SK-MEL-5 (cell line): ENCODE measurements around the gene SYNGR3. TPM values are rescaled to one million over a fixed set of nuclear protein-coding genes. Genes with fewer than 3 reads are reported as not detected.
A peak's percentile ranks its signal among the peaks of the same experiment; 100 is the strongest.

Experiments
- DNase-seq: peaks from one replicate; pipeline ENCODE4 v3.0.0-alpha.2; 2016; ENCODE audit warnings: low read depth, low spot score
- in situ Hi-C: cut with HindIII; loops from 2 replicates; pipeline ENCODE4 v1.10.0; 2016; ENCODE audit warnings: low sequenced_read_pairs, high pct_unique_total_duplicates, low pct_unique_long_range_greater_than_20kb
- total RNA-seq: library from RNA; depleted of rRNA; stranded (reverse); fragments of >200 nt; shearing (Covaris generic); gene quantifications from 2 replicates; pipeline ENCODE4 v1.2.3, GENCODE V29; 2014

Gene SYNGR3
- total RNA-seq, 1 experiment from 2014 or later = 0.37 TPM

DNA sequence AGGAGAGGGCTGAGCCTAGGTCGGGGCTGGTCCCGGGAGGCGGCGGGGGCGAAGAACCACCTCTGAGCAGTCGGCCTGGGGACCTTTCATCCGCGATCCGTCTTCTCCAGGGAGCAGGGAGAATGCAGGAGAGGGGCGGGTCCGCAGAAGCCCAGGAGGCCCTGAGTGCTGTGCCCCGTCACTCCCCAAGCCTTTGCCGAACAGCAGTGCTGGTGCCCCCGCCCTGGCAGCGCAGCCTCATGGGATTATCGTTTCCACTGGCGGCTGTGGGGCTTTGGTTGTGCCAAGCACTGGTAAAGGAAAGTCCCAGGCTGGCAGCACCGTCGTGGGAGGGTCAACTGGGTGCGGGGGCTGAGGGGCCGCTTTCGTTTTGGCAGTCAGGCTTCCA lies 17.3 kb upstream of the SYNGR3 start:
- in situ Hi-C loops = no loop called here
- peak; percentile 20 for DNase-seq

DNA sequence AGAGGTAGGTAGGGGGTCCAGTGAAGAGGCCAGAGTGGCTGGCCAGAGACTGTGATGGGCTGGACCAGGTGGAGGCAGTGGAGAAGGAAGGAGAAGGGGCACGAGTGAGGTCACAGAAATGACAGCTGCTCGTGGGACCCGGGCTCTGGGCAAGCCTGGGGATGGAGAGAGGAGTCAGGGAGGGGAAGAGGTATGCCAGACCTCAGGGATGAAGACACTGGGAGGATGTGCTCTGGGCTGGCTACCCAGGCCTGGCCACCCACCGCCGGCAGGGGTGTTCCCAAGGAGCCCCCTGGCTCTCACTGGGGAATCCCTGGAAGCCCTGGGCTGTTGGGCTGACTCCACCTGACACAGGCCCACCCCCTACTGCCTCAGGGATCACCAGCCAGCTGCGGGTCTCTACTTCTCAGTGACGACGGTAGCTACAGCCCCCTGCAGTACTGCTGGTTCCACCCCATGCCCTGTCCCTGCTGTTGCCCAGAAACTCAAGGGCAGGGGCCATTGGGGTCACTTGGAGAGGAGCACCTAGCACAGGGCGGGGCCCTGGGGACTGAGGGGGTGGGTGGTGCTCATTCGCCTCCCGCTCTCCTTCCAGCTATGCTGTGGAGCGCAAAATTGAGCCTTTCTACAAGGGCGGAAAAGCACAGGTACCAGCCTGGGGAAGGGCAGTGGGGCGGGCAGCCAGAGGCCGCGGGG lies 16.2 kb upstream of the SYNGR3 start:
- no peak for DNase-seq
- in situ Hi-C loops = no loop called here

GRCh38 chr16:1974157-1975070 lies 15.4 kb upstream of the SYNGR3 start:
- DNase-seq = no peak
- in situ Hi-C loops = no loop called here

- no peak for DNase-seq
- in situ Hi-C loops = no loop called here
These were observed 14.1 kb upstream of the SYNGR3 start for GRCh38 chr16:1975432-1976215.

DNA sequence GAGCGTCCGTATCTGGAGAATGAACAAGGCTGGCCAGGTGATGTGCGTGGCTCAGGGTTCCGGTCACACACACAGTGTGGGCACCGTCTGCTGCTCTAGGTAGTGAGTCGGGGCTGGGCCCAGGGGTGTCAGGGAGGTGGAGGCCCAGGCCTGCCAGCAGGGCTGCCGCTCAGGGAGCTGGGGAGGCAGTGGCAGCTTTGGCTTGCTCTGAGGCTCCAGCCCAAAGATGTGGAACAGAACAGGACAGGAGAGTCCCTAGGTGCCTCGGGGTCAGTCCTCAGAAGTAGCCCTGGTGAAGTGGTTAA lies 13.6 kb upstream of the SYNGR3 start:
- in situ Hi-C loops = no loop called here
- DNase-seq = no peak

DNA sequence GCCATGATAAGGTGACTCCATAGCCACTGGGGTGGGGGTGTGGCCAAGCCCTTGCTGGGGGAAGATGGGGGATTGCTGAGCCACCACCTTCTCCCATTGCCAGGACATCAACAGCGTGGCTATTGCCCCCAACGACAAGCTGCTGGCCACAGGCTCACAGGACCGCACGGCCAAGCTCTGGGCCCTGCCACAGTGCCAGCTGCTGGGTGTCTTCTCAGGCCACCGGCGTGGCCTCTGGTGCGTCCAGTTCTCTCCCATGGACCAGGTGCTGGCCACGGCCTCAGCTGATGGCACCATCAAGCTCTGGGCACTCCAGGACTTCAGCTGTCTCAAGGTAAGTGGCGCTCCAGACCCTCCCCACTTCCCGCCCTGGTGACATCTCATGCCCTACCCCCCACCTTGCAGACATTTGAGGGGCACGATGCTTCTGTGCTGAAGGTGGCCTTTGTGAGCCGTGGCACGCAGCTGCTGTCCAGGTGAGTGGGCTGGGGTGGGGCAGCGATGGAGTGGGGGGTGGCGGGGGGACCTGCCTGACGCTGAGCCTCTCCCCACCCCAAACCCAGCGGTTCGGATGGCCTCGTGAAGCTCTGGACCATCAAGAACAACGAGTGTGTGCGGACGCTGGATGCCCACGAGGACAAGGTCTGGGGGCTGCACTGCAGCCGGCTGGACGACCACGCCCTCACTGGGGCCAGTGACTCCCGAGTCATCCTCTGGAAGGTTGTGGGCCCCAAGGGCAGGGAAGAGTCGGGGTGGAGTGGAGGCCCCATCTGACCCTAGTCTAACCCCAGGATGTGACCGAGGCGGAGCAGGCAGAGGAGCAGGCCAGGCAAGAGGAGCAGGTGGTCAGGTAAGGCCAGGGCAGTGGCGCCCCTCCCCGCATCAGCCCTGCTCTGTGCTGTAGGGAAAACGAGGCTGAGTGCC lies 12.6 kb upstream of the SYNGR3 start:
- no peak for DNase-seq
- in situ Hi-C loops = no loop called here

DNA sequence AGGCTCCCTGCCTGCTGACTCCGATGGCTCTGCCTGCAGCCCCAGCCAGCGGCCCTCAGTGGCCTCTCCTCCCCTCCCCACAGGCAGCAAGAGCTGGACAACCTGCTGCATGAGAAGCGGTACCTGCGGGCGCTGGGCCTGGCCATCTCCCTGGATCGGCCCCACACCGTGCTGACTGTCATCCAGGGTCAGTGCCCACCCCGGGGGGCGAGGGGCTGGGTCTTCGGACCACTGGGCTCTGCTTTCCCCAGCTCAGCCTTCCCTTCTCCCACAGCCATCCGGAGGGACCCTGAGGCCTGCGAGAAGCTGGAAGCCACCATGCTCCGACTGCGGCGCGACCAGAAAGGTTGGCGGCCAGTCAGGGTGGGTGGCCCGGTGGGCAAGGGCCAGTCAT lies 11.9 kb upstream of the SYNGR3 start:
- in situ Hi-C loops = no loop called here
- no peak for DNase-seq

GRCh38 chr16:1978476-1979120 lies 11.2 kb upstream of the SYNGR3 start:
- in situ Hi-C loops = no loop called here
- DNase-seq = no peak

- no peak for DNase-seq
- in situ Hi-C loops = no loop called here
These were observed 10.3 kb upstream of the SYNGR3 start for GRCh38 chr16:1979271-1980029.

DNA sequence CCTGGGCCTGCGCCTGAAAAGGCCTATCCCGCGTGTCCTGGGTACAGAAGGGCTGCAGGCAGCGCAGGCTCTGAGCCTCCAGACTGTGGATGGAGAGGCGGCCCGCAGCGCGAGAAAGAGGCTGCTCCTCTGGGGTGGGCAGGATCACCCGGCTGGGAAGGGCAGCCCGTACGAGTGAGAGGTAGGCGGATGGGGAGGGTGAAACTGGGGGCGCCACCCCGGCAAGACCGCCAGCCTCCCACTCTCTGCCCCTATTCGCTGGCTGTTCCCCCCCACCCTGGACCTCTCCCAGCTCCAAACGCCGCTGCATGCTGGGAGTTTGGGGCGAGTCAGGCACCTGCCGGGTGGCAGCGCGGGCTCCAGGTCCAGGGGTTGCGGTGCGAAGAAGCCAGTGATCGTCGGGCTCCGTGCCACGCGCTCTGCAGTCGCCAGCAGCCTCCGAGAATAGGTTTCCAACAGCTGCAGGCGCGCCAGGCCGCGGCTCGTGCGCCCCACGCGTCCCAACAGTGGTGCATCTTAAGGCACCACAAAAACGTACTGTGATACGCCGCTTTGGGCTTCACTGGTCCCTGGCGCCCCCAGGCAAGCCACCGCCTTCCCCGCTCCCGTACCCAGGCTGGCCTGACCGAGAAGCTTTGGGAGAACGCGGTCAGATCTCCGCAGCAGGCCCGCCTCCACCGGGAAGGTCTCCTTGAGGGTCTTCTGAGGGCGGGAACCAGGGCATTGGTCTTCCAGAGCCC lies 9.6 kb upstream of the SYNGR3 start:
- no peak for DNase-seq
- in situ Hi-C loops = no loop called here

DNA sequence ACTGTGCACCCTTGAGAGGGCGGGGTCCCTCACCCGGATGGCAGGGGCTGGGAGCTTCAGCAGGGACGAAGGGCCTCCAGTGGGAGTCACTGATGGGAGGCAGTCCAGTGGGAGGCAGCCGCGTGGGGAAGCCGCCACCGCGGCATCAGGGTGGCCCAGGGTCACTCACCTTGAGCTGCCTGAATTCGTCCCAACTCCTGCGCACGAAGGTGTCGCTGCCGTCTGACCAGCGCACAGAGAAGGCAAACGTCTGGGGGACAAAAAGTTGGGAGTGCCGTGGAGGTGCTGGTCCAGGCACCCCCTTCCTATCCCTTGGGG lies 9.0 kb upstream of the SYNGR3 start:
- in situ Hi-C loops = no loop called here

GRCh38 chr16:1981398-1981836 lies 8.4 kb upstream of the SYNGR3 start, which contains the start of gene NOXO1:
TSS of gene NOXO1 (minus strand) at chr16:1981469. CDS start at chr16:1981179, 290 bp downstream.
- in situ Hi-C loops = no loop called here
- no peak for DNase-seq

More for the DNA sequence above, 9.0 kb upstream of the SYNGR3 start:
- DNase-seq = no peak

DNA sequence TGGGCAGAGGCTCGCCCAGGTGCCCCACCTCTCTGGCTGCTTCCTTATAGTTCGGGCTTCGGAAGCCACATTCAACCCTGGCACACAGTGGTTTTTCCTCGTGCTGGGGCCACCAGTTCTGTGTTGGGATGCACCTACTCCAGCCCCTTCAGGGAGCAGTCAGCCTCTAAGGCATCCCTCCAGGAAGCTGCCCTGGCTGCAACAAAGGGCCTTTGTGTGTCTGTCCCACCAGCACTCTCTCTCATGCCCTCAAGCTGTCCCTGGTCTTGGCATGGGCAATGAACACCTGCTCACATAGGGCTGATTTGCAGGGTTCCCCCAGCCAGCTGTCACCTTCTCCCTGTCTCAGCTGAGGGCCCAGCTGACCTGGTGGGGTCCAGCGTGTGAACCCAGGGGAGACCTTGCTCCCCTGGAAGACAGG lies 7.7 kb upstream of the SYNGR3 start:
- peak; percentile 71 for DNase-seq
- in situ Hi-C loops = no loop called here

DNA sequence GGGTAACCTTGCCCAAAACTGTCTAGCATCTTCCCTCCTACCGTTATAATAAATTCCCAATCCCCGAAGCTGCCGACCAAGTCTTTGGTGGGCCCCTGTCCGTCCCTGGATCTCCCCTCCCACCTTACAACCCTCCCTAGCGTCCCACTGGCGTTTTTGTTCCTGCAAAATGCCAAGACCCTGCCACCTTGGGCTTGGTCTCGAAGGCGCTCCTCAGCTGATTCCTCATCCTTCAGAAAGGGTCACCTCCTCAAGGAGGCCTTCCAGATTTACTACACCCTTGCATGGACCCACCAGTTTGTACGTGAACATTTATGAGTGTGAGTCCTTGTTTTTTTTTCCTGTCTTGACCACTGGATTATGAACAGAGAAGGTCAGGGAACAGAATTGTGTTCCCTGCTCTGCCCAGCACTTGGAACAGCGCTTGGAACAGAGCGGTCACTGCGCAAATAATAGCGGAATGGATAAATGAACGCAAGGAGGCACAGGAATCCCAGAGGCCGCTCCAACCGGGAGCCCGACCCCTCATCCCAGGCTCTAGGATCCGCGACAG lies 6.7 kb upstream of the SYNGR3 start:
- in situ Hi-C loops = no loop called here
- DNase-seq = no peak

DNA sequence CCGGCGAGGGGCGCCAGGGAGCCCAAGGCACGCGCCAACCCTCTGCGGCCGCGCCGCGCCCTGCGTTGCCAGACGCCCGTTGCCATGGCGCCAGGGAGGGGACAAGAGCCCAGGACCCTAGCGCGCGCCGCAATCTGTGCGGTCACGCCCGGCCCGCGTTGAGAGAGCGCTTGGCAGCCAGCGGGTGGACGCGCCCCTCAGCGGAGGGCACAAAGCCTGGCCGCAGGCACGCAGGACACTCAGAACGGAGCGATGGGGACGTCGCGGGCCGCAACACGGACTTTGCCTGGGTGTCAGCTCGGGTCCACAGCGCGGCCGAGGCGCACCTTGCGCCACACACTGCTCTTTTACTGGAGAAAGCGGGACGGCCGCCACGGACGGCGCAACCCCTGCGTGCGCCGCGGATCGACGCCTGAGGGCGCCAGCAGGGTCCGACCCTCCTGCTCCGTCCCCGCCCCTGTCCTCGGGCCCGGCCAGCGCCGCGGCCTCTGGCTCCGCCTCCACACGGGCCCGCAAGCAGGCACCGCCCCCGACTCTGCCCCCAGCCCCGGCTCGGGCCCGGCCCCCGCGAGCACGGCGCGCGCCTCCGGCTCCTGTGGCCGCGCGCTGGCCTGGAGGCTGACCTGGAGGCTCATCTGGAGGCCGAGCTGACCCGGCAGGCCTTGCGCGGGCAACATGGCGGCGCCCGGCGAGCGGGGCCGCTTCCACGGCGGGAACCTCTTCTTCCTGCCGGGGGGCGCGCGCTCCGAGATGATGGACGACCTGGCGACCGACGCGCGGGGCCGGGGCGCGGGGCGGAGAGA lies 6.0 kb upstream of the SYNGR3 start, which contains the start of gene GFER:
GFER (plus strand) TSS at position 650 of the 803 bp plus-strand sequence; CDS start at position 676, 26 bp downstream.
- peak; percentile 87 for DNase-seq
- in situ Hi-C loops = no loop called here
